BLaER1 (cell line): ENCODE measurements around the gene CD40.

ENCODE experiments used
- H3K27ac ChIP-seq: shearing (Covaris generic); formaldehyde crosslinking; 2 replicates; pipeline ENCODE4 v1.8.1; 2022
- H3K27me3 ChIP-seq: shearing (Covaris generic); formaldehyde crosslinking; 2 replicates; pipeline ENCODE4 v1.8.1; 2022
- H3K36me3 ChIP-seq: shearing (Covaris generic); formaldehyde crosslinking; 2 replicates; pipeline ENCODE4 v1.8.1; 2022
- H3K4me1 ChIP-seq: shearing (Covaris generic); formaldehyde crosslinking; 2 replicates; pipeline ENCODE4 v1.8.1; 2022
- H3K4me2 ChIP-seq: shearing (Covaris generic); formaldehyde crosslinking; 2 replicates; pipeline ENCODE4 v1.8.1; 2022
- H3K4me3 ChIP-seq: shearing (Covaris generic); formaldehyde crosslinking; 2 replicates; pipeline ENCODE4 v1.8.1; 2022
- H3K9ac ChIP-seq: shearing (Covaris generic); formaldehyde crosslinking; 2 replicates; pipeline ENCODE4 v1.8.1; 2022
- H3K9me3 ChIP-seq: shearing (Covaris generic); formaldehyde crosslinking; 2 replicates; pipeline ENCODE4 v1.8.1; 2022
- H4K20me1 ChIP-seq: shearing (Covaris generic); formaldehyde crosslinking; 2 replicates; pipeline ENCODE4 v1.8.1; 2022
- Cebpa-rat ChIP-seq: shearing (Covaris generic); IDR thresholded peaks from 2 replicates; pipeline ENCODE4 v1.8.1; 2022

CD40 gene

DNA sequence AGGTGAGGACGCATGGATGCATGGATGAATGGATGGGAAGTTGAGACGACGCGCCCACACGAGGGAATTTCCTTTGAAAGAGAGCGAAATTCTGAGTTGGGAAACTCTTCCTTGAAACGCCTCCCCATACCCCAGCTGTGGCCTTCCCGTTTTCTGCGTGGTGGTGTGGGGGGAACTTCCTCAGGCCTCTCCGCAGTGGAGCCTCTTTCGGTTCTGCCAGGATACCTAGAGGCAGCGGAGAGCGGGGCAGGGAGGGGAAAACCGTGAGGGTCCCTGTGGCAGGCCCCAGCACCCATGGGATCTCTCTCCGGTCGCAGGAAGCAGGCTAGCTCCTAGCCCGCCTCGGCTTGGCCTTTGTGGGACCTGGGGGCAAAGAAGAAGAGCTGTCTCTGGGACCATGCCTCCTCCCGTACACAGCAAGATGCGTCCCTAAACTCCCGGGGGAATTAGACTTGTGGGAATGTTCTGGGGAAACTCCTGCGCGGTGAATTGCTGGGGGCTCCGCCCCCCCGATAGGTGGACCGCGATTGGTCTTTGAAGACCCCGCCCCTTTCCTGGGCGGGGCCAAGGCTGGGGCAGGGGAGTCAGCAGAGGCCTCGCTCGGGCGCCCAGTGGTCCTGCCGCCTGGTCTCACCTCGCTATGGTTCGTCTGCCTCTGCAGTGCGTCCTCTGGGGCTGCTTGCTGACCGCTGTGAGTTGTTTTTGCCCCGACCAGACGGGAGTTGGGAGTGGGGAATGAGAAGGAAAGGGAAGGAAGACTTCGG lies at the start of gene CD40:
CD40 (plus strand) TSS at position 611 of the 764 bp plus-strand sequence; CDS start at position 641, 30 bp downstream.
- Histone ChIP-seq H3K4me3 (peak within 1 kb of the TSS; percentile 71), H3K9ac (peak within 1 kb of the TSS; percentile 71), H3K27ac (peak within 1 kb of the TSS; percentile 65)

DNA sequence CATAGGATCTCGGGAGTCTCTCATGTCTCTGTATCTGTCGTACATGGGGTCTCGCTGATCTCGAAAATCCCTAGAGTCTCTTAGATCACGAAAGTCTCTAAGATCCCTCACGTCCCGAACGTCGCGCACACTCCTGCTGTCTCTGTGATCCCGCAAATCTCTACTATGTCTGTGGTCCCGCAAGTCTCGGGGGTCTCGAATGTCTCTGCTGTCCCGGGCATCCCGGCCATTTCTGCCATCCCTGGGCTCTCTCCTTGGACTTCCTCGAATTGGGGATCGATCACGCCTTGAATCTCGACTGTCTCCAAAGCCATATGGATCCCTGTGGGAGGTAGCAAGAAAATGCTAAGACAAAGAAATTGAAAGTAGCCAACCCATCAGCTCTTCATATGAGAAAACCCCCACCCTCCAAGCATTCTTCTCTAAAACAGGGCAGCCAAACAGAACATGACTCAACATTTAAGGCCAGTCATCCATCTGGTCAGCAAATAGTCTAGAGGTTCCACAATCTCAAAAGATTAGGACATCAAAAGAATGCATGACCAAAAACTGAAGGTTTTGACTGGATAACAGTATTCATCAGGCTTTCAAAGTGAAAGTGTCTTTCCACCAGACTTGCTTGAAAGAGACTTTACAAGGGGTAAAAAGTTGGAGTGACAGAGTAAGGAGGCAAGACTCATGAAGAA lies 47.8 kb upstream of the CD40 start:
- no peak overlapping the region for H3K27ac ChIP-seq
- no peaks in the 10 kb centered on the region for H3K4me1 ChIP-seq
- no peak overlapping the region for H3K9ac ChIP-seq
- no peak overlapping the region for H3K4me3 ChIP-seq
- TF ChIP-seq Cebpa-rat = no peak
- no peaks in the 10 kb centered on the region for H3K9me3 ChIP-seq
- H3K4me2 ChIP-seq = no peak overlapping the region
- peaks cover 78% of the 10 kb centered on the region for H3K36me3 ChIP-seq
- H3K27me3 ChIP-seq = no peaks in the 10 kb centered on the region
- H4K20me1 ChIP-seq = peaks cover 99% of the 10 kb centered on the region

More for the DNA sequence above, at the start of gene CD40:
- peak within 1 kb of the TSS; percentile 95 for H3K4me2 ChIP-seq
- H3K4me1 ChIP-seq = peaks cover 44% of the 10 kb centered on the region
- H3K27me3 ChIP-seq = no peaks in the 10 kb centered on the region
- H3K36me3 ChIP-seq = peaks cover 13% of the 10 kb centered on the region
- no peak for TF ChIP-seq Cebpa-rat
- peaks cover 43% of the 10 kb centered on the region for H4K20me1 ChIP-seq
- no peaks in the 10 kb centered on the region for H3K9me3 ChIP-seq

DNA sequence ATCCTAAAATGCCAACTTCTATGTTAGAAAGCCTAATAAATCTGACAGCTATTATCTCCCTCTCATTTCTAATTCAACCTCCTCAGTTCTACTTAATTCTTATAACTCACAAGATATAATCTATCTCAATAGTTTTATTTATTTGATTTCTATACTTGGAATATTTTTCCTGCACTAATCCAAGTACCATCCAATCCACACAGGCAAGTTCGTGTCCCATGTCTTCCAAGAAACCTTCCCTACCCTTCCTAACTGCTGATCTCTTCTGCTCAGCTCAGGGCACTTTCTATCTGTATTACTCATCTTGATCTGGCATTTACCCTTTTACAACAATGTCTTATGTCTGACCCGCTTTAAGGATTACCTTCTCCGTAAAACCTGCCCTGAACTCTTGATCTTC lies 46.5 kb upstream of the CD40 start:
- no peaks in the 10 kb centered on the region for H3K27me3 ChIP-seq
- H3K4me3 ChIP-seq = no peak overlapping the region
- H3K27ac ChIP-seq = no peak overlapping the region
- no peaks in the 10 kb centered on the region for H3K4me1 ChIP-seq
- H3K4me2 ChIP-seq = no peak overlapping the region
- TF ChIP-seq Cebpa-rat = no peak
- peaks cover 74% of the 10 kb centered on the region for H3K36me3 ChIP-seq
- no peaks in the 10 kb centered on the region for H3K9me3 ChIP-seq
- peaks cover 99% of the 10 kb centered on the region for H4K20me1 ChIP-seq
- H3K9ac ChIP-seq = no peak overlapping the region

DNA sequence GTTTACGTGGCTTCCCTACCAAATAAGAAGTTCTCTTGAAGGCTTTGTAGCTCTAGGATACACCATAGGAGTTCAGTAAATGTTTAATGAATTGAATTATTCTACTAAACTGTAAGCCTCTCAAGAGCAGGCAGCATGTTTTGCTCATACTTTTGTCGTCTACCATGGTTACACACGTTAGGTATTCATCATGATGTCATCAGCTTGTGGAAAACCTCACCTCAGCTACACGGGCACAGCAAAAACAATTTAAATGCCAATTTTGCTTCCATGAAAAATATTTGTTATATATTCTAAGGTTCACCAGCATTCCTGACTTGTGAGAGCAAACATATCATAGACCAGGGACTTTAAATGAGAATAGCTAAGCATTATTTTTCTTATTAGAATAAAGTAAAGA lies 45.1 kb upstream of the CD40 start:
- no peaks in the 10 kb centered on the region for H3K27me3 ChIP-seq
- no peak overlapping the region for H3K9ac ChIP-seq
- H3K27ac ChIP-seq = no peak overlapping the region
- no peak overlapping the region for H3K4me2 ChIP-seq
- no peak for TF ChIP-seq Cebpa-rat
- H3K36me3 ChIP-seq = peaks cover 75% of the 10 kb centered on the region
- H3K4me1 ChIP-seq = no peaks in the 10 kb centered on the region
- peaks cover 100% of the 10 kb centered on the region for H4K20me1 ChIP-seq
- H3K9me3 ChIP-seq = no peaks in the 10 kb centered on the region
- no peak overlapping the region for H3K4me3 ChIP-seq

DNA sequence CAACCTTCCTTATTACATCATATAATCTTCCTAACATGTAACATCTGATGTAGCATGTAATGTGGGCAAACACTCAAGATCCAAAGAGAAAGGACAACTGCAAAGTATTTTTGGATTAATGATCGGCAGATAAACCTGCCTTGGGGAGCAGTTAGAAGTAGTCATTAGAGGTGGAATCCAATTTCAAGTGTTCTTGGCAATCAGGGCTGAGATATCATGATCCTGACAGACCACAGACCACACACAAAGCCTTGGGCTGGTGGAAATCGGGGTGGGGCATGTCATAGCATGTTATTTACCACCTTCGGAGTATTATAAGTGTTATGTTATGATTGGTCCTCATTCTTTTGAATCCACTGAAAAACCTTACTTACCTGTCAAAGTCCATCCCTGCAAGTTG lies 44.7 kb upstream of the CD40 start:
- Histone ChIP-seq H3K27ac (no peak overlapping the region), H3K9ac (no peak overlapping the region), H3K9me3 (no peaks in the 10 kb centered on the region), H3K4me1 (no peaks in the 10 kb centered on the region), H4K20me1 (peaks cover 100% of the 10 kb centered on the region), H3K36me3 (peaks cover 75% of the 10 kb centered on the region), H3K27me3 (no peaks in the 10 kb centered on the region), H3K4me2 (no peak overlapping the region), H3K4me3 (no peak overlapping the region)
- TF ChIP-seq Cebpa-rat = no peak

DNA sequence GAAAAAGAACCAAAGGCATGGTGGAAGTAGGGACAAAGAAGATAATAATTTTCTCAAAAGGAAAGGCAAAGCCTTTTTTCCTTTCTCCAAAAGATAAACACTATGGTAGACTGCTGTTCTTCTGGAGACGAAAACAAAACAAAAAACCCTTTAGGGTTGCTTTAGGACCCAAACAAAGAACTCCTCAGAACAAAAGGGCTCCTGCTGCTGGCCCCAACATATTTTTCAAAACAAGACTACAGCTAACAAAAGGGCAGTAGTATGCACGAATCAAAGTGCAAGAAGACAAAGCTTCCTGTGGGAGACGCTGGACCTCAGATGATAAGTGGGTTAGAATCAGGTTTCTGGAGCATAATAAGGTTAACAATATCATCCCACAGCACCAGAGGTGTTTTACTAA lies 44.1 kb upstream of the CD40 start:
- Histone ChIP-seq H4K20me1 (peaks cover 100% of the 10 kb centered on the region), H3K4me1 (no peaks in the 10 kb centered on the region), H3K4me3 (no peak overlapping the region), H3K36me3 (peaks cover 75% of the 10 kb centered on the region), H3K4me2 (no peak overlapping the region), H3K9ac (no peak overlapping the region), H3K9me3 (no peaks in the 10 kb centered on the region), H3K27me3 (no peaks in the 10 kb centered on the region), H3K27ac (no peak overlapping the region)
- no peak for TF ChIP-seq Cebpa-rat

DNA sequence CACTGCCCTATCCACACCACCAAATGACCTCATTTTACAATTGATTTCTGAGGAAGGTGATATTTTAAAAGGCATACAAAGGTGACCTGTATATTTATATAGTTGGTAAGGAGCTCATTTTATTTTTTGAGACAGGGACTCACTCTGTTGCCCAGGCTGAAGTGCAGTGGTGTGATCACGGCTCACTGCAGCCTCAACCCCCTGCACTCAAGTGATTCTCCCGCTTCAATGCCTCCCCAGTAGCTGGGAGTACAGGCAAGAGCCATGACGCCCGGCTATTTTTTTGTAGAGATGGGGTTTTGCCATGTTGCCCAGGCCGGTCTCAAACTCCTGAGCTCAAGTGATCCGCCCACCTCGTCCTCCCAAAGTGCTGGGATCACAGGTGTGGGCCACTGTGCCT lies 41.3 kb upstream of the CD40 start:
- H3K27ac ChIP-seq = no peak overlapping the region
- H3K9me3 ChIP-seq = no peaks in the 10 kb centered on the region
- H3K27me3 ChIP-seq = no peaks in the 10 kb centered on the region
- H3K4me3 ChIP-seq = no peak overlapping the region
- peaks cover 66% of the 10 kb centered on the region for H3K36me3 ChIP-seq
- no peaks in the 10 kb centered on the region for H3K4me1 ChIP-seq
- TF ChIP-seq Cebpa-rat = no peak
- peaks cover 100% of the 10 kb centered on the region for H4K20me1 ChIP-seq
- no peak overlapping the region for H3K4me2 ChIP-seq
- H3K9ac ChIP-seq = no peak overlapping the region

DNA sequence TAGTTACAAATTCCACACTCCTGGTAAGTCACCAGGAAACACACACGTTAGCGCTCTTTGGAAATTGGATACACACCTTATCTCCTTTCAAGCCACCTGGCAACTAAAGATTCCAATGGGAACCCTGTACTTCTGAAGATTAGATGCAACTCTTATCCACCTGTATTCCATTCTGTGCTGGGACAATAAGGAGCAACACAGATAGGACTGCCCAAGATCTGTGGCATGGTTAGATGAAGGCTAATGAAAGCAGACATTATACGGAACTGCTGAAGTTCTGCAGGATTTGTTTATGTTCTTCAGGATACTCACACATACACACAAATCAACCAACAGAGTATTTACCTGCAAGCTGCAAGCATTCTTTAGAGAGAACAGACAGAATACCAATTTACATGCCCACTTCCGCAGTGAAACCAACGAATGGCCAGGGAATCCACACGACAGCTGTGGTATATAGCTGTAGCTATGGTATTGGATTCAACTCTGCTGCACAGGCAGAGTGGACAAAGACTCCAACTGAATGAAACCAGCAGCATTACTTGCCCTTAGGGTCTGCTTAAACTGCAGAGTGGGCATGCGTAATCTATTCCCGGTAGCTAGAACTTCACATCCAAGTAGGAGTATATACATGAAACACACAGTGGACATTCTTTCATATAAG lies 40.3 kb upstream of the CD40 start:
- no peak overlapping the region for H3K9ac ChIP-seq
- H4K20me1 ChIP-seq = peaks cover 100% of the 10 kb centered on the region
- no peaks in the 10 kb centered on the region for H3K9me3 ChIP-seq
- H3K36me3 ChIP-seq = peaks cover 63% of the 10 kb centered on the region
- no peak overlapping the region for H3K4me2 ChIP-seq
- H3K27ac ChIP-seq = no peak overlapping the region
- no peak overlapping the region for H3K4me3 ChIP-seq
- no peak for TF ChIP-seq Cebpa-rat
- H3K4me1 ChIP-seq = no peaks in the 10 kb centered on the region
- H3K27me3 ChIP-seq = no peaks in the 10 kb centered on the region

DNA sequence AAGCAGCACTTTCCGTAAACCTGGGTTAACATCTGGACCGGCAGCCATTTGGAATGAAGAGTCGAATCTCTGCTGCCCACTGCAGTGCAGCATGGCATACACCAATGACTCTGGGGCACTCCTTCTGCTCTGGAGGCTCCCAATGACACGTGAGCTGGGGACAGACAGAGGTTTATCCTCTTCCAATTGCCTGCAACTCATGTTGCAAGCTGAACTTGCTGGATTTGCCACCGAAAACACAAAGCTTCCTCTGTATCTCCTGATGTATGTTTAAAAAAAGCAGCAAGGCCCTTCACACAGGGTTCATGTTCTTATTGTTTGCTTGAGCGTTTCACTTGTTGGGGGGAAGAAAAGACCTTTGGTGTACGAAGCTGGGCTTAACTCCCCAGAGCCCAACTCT lies 39.2 kb upstream of the CD40 start:
- Histone ChIP-seq H3K27ac (no peak overlapping the region), H3K4me3 (no peak overlapping the region), H4K20me1 (peaks cover 100% of the 10 kb centered on the region), H3K27me3 (no peaks in the 10 kb centered on the region), H3K4me1 (0 out of 2 replicates have a peak, but pooled peaks cover 4% of the 10 kb centered on the region), H3K4me2 (no peak overlapping the region), H3K9ac (no peak overlapping the region), H3K9me3 (no peaks in the 10 kb centered on the region), H3K36me3 (peaks cover 57% of the 10 kb centered on the region)
- TF ChIP-seq Cebpa-rat = no peak

DNA sequence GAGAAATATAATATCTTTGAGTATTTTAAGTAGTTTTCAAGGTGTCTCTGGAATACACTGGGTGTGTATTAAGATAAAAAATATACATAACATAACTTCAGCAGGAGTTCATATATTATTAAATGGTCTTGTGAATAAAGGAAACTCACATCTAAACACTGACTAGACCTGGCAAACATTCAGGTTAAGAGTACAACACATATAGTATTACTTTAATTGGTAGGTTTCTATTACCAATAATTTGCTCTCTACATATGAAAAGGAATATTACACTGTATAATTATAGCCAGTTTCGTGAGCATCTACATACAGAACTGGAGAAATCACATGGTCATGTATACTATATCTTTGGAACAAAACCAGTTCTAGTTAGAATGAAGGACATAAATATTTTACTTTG lies 37.0 kb upstream of the CD40 start:
- Histone ChIP-seq H3K9ac (no peak overlapping the region), H3K9me3 (no peaks in the 10 kb centered on the region), H3K27ac (no peak overlapping the region), H3K36me3 (peaks cover 43% of the 10 kb centered on the region), H3K27me3 (no peaks in the 10 kb centered on the region), H3K4me1 (0 out of 2 replicates have a peak, but pooled peaks cover 4% of the 10 kb centered on the region), H4K20me1 (peaks cover 100% of the 10 kb centered on the region), H3K4me2 (no peak overlapping the region), H3K4me3 (no peak overlapping the region)
- no peak for TF ChIP-seq Cebpa-rat
